Measurements from ENCODE around the gene FUNDC1.

GRCh38 chrX:44480591-44480990, 62.1 kb downstream of the FUNDC1 start:
- TF ChIP-seq CTCF (IDR thresholded peaks at IDR 0.05) (no peak), POLR2A (IDR thresholded peaks at IDR 0.05) (no peak)
